GM12892 (cell line): ENCODE measurements around the gene CFAP91.

ENCODE experiments used
- POLR2A ChIP-seq: IDR thresholded peaks from 2 replicates; pipeline ENCODE4 v1.6.1; 2011; ENCODE audit warnings: low read depth, low read length, control low read depth
- POLR2AphosphoS5 ChIP-seq: IDR thresholded peaks from 2 replicates; pipeline ENCODE4 v1.6.1; 2011; ENCODE audit warnings: low read depth, low read length, control low read depth
- TAF1 ChIP-seq: IDR thresholded peaks from 2 replicates; pipeline ENCODE4 v1.6.1; 2011; ENCODE audit warnings: low read depth, mild to moderate bottlenecking, control low read depth, low read length, borderline replicate concordance

DNA sequence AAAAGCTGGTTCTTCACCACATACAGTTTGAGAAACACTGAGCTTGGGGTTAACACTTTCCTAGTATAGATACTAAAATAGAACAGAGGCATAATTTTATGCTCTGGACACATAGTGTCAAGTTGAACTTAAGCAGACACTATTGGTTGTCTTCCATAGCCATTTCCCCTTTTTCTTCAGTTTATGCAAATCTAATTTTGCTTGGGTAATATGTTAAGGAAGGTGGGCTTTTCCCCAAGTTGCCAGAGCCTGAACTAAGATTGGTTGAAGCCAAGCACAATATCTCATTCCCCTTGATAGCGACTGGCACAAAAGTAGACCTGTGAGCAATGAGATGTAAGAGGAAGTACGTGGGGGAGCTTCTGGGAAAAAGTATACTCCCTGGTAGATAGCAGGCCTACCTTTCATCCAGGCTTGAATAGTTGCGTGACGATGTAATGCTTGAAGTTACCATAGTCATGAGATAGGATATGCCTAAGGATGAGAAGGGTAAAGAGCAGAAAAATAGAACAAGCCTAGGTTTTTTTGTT, 37.9 kb upstream of the CFAP91 start:
- no peak for TF ChIP-seq POLR2AphosphoS5
- no peak for TF ChIP-seq POLR2A
- TF ChIP-seq TAF1 = no peak
